HS-27A (cell line): ENCODE data around the gene ALDH1A2.

ENCODE experiments used
- DNase-seq: peaks from one replicate; pipeline ENCODE4 v3.0.0-alpha.2; 2012; ENCODE audit warnings: low read depth, missing footprints

ALDH1A2 gene

DNA sequence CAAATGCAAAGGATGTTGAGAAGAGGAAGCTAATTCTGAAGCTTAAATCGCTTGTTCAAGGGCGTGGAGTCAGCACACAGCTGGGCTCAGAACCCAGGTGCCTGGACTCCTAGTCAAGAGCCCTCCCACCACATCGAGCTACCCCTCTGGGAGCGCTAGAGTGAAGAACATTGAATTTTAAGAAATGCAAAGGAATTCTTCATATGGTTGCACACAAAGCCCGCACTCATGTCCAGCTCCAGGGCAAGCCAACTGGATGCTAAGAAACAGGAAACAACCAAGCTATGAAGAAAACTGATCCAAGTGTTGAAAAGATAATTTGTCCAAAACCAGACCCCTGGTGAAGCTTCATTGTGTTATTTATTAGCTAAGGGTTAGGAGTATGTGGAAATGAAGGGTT lies 122.3 kb downstream of the ALDH1A2 start:
- no peak for DNase-seq

DNA sequence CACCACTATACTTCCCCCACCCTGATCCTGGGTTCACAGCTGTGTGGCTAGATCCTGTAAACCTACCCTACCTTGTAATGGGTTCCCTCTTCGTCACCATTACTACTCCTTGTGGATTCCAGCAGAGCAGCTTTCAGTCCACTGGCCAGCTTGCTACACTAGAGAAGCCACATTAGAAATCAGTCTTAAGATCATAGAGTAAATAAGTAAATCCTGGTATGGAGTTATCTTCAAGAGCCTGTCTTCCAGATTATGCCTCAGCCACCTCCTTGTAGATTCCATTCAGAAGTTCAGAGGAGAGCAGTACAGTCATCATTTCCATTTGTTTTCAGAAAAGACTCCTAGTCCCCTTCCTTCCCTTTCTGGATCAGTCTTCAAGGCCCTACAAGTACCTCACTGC lies 123.7 kb downstream of the ALDH1A2 start:
- no peak for DNase-seq

DNA sequence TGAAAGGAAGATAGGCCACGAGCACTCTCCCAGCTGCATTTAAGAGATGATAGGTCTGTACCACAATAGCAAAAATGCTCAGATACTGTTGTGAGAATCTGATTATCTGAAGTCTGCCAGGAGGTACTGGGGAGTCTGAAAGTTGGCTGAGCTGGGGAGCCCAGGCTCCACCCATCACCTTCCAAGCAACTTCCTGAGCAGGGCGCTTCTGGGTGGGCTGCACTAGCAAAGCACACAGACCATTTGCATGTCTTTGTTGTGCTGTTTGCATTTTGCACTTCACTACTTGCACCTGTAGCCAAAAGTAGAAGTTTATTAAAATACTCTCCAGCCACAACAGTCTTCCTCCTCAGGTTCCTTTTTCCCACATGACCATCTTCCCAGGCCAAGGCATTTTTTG lies 133.2 kb downstream of the ALDH1A2 start:
- no peak for DNase-seq

DNA sequence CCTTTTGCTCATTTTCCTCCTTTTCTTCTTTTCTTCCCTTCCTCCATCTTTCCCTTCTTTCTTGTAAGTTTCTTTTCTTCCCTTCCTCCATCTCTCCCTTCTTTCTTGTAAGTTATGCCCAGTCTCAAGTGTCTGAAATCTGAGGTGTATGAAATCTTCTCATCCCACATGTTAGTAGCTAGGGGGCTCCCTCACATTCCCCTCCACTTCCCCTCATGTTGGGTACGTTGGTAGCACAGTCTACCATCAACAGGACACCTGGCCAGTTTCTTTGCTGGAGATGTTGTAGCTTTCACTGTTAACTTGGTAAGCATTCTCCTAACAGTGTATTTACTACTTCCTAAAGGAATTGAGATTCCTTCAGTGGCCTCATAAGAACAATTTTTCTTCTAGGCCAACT lies 133.9 kb downstream of the ALDH1A2 start:
- no peak for DNase-seq

DNA sequence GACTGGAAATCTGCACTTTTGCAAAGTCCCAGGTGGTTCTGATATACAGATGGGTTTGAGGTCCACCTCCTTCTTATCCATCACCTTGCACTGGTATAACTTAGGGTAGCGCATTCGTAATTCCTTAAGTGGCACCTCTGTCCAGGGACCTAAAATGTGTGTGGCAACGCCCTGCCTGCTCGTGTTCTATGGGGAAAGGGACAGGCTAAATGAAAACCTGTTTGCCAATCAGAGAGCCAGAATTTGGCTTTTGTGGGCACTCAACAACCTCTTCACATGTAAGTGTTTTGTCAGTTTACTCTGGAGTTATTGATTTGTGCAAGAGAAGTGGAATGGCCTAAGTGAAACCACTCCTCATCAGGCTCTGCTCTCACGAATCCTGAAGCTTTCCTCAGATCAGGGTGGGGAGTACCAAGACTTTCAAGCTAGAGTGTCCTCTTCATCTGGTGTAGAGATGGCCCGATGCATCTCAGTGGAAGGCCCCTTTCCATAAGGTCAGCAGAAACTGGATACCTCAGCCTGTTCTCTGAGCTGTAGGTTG lies 138.3 kb downstream of the ALDH1A2 start:
- no peak for DNase-seq

DNA sequence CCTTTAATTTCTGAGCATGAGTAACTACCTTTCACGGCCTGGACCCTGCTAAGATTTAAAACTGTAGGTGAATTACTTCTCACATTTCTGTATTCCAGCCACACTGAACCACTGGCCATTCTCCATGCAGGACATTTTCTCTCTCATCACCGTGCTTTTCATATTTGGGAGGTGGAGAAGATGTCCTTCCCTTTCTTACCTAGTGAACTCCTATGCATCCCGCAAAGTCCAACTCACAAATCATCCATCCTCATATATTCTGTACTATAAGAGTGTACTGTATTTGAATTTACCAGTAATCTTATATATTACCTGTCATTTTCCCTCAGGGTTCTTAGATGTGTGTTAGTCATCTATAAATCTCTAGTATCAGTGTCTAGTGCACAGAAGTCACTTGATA lies 139.9 kb downstream of the ALDH1A2 start:
- DNase-seq, result no peak

DNA sequence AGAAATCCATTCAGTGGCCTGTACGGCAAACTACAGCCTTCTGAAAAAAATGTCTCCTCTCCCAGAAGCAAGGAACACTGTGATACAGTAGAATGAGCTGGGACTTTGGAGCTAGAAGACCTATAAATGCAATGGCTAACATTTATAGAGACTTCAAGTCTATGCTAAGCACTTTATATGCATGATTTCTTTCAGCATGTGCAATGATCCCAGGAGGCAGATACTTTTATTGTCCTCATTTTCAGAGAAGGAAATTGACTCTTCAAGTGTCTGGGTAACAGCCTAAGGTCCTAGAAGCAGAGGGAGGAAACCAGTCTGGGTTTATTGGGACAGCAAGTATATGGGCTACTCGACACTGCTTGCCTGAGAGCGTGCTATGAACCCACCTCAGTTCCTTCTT lies 140.9 kb downstream of the ALDH1A2 start:
- DNase-seq, result no peak

DNA sequence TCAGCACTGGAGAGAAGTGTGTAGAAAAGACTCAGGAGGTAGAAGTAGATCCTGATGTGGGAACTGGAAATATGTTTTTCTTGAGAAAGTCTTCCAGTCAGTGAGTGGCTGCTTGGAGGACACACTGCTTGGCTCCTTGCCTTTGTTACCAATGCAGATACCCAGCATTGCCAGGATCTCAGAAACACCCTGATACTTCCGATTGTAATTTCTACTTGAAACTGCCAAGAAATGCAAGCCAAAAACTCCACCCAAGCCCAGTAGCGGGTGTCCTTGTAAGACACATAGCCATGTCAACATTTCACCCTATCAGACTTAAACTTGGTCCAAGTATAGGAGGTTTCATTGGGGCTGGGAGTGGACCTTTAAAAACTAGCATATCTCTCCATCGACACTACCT lies 141.8 kb downstream of the ALDH1A2 start:
- DNase-seq, result no peak

DNA sequence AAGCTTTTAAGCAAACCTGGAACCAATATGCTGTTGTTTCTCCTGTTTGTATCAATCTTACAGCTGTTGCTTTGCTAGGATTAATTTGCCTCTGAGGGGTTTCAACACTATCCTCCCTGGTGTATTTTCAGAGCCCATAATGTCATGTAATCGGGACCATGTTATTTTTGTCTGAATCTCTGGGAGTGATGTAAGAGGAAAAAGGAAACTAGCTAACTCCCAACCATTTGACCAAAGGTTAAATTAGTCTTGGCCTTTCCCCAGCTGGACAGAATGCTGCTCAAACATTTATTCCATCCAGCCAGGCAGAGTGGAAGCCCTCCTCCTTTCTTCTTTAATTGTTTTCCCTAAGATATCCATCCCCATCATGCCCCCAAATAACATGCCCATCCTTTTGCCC lies 142.2 kb downstream of the ALDH1A2 start:
- DNase-seq, result no peak

DNA sequence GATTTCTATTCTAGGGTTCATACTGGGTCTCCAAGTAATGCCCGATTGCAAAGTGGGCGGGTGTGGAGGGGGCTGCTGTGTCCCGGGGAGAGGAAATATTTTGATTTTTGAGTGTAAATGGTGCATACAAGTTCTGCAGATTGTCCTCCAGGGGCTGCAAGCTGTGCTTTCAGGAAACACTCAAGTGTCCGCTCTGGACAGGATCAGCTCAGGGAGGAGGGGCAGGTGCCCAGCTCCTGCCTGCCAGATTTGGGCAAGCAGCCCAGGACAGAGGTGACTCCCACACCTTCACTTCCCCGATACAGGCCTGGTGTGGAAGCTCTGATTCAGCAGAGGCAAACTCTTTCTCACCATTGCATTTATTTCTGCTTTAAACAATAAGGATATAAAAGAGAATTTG lies 142.7 kb downstream of the ALDH1A2 start:
- no peak for DNase-seq

DNA sequence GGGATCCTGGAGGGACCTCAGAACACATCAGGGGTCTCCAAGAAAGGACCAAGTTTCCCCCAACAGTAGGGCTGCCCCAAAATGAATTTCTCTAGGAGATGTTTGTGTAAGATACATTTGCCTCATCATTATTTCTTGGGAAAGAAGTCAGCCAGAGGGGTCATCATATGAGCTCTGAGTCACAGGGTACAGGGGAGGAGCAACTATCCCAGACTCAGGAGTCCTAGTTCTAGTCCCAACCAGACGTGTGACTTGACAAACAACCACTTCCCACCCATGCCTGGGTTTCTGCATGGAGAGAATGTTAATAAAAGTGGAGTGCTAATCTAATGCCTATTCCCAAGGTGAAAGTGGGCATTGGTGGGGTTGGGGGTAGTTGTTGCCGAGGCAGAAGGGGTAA lies 144.1 kb downstream of the ALDH1A2 start:
- DNase-seq, result no peak

DNA sequence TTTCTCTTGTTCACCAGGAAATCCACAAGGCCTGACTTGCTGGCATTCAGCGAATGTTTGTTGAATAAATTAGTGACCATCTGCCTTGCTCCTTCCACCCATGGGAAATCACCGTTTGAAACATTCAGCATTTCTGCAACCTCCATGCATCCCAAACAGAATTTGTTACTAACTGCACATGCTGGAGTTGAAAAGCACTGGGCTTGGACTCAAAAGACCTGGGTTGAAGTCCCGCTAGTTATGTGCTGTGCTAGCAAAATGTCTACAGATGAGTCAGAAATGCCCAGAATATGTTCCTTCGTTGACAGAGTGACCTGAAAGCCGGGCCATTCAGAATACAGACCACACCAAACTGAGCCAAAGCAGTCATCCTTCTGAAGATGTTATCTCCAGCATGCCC lies 144.6 kb downstream of the ALDH1A2 start:
- DNase-seq, result no peak

DNA sequence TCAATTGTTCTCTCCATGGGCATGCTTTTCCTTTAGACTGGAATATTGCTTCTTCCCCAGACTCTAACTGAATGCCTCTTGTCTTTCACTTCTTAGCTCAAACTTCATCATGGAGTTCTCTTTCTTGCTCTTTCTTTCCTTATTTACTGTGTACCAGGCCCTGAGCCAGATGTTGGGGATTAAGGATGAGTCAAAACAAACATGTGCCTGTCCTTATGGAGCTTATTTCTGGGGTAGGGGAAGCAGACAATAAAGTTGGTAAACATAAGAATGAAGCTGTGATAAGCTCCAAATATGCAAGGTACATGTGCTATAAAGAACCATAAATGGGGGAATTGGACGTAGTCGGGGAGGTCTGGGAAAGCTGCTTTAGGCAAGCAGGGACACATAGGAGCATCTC lies 145.8 kb downstream of the ALDH1A2 start:
- DNase-seq, result no peak

DNA sequence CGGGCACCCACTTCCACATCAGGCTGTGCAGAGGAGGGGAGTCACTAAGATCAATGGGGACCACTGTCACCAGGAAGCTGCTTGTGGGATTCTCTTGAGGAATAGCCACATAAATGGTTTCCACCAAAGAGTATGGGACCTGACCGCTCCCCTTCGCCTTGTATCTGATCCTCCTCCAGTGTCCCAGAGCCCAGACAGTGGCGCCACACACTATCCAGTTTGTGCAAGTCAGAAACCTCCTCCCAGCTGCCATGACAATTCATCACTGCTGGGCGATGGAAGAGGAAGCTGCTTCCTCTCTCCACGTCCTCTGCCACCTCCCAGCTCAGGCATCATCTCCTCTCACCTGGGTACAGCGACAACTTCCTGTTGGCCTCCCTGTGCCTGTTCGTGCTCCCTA lies 147.5 kb downstream of the ALDH1A2 start:
- DNase-seq, result no peak

DNA sequence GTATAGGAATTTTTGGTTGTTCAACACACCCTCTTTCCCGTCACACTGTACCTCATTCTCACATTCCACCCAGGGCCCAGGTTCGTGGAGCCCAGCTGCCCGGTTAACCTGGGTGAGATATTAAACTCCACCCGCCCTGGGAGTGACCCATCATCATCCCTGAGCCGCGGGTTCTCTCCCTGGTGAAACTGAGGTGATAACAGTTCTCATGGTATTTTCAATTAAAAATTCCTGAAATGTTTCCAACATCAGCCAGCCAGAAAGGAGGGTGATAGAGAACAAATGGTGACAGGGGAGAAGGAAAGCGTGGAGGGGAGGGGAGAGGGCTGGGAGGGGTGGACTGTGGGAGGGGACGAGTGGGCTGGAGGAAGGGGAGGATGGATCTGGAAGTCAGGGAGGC lies 148.8 kb downstream of the ALDH1A2 start:
- no peak for DNase-seq

DNA sequence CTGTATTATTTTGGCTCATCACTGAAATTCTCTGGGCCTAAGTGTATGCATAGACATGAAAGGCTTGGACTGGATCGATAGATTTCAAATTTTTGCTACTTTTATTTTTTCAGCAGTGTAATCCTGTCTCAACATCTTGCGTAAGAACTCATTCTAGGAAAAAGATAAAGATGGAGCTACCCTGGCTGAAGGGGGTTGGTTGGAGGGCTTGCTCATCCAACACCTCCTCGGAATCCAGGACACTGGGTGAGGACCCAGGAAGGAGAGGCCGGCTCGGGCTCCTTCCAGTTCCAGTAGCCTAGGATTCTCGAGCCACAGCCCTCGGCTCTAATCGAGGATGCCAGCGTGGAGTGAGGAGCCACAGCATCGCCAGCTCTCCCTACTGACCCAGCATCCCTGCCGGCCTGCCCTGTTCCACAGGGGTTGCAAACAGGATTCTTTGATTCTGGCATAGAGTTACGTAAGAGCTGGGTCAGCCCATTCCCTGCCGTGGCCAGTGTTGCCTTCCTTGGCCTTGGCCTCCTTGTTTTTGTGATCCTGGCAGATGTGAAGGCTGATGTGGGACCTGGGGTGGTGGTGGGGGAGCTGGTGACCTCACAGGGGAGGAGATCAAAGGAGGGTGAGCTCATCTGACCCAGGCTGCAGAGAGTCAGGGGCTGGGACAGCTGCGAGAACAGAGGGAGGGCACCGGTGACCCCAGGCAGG lies 149.5 kb downstream of the ALDH1A2 start:
- DNase-seq, result no peak

DNA sequence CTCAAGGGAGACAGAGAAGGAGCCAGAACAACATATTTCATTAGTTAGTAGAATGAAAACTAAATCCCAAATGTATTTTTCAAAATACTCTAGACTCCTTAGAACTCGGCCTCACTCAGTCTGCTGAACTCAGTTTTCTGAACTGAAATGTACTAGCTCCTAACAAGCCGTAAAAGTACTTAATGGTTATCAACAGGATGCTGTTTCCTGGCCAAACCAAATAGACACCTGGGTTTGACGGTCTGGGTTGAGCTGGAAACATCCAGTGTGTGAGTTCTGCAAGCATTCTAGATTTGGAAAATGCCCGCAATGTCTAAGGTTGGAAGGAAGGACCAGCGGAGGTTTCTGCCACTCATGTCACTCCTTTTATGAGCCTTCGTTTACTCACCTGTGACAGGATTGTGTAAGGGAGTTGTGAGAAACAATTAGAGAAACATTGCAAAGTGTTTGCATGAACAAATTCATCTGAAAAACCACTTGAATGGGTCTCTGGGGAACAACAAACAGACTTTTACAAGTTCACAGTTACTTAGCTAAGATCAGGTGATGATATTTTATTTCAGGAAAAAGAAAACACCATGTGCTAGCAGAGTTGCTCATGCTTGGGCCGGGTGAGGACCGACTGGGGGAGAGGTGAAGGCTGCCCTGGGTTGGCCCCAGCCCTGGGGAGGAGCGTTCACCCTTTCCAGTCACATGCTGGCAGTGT lies 151.0 kb downstream of the ALDH1A2 start:
- no peak for DNase-seq

DNA sequence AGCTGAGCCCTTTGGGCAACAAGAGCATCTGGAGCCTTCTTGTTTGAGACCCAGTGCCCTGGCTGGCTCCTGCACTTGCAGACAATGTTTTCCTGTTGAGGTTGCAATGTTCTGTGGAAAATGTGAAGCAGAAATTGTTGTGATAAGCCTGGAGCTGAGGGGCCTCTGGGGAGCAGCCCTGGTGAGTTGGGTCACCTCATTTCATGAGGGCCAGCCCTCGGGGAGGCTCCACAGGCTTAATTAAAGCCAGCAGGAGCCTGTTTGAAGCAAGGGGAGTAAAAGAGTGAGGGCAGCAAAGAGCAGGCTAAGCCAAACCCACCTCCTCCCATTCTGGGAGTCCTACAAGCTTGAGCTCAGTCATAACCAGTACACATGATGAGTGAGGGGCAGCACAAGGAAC lies 154.3 kb downstream of the ALDH1A2 start:
- DNase-seq, result no peak

DNA sequence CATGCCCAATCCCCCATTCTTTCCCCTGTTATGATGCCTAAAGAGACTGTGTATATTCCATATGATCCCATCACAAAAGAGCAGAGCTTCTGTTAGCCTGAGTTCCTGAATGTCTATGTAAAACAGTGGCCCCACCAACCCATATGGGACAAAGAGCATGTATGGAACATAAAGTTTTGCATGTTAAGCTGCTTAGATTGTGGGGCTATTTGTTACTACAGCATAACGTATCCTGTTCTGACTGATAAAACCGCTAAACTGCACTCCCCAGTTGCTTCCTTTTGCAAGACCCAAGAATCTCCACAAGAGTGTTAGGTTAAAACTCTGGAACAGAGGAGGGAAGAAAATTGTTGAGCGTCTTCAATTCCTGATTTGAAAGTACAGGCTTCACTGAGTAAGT lies 154.8 kb downstream of the ALDH1A2 start:
- DNase-seq, result no peak

DNA sequence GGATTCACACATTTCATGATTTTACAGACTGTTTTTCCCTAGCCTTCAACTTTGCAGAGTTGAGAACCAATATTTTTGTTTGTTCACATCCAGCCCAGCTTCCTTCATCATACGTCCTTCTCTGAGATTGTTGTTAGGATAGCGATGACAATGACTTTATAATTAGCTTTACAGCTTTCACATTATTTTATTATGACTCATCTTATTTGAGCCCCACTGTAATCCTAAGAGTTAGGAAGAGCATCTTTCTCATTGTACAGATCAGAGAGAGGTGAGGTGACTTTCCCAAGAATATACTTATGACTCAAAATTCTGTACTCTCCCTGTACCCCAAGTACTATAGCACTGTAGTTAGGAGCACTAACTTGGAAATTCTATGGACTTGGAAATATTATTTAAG lies 156.1 kb downstream of the ALDH1A2 start:
- no peak for DNase-seq

DNA sequence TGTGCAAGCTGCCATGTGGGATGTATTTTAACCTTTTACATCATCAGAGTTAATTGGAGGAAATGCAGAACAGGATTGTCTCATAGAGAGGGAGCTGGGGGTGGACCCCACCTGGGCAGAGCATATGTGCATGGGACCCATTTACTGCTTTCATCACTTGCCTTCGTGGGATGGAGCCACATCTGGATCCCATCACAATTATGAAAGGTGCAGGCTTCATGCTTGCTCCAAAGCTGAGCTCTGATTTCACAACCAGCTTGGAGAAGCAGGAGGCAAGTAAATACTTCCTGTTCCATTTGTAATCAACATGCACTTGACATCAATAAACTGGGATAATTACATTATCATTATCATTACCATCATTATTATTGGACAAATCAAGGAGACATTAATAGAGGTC lies 161.9 kb downstream of the ALDH1A2 start:
- DNase-seq, result no peak
